Liver (tissue), 9 donors: ENCODE results near the gene CTSE. TPM values are rescaled to one million over a fixed set of nuclear protein-coding genes. Genes with fewer than 3 reads are reported as not detected.
"Not testable (repeated sequence)": the region's sequence is repeated elsewhere in the genome, so short reads cannot be mapped to it uniquely, and the experiment has no call there.

Source experiments
- DNase-seq: peaks from one replicate; pipeline ENCODE4 v3.0.0-alpha.2; 2017; ENCODE audit warnings: low spot score
- H3K27ac ChIP-seq, 2 donors: one replicate each; pipeline ENCODE4 v1.7.0; 2013; ENCODE audit warnings: inconsistent platforms in 2 of 2, low read length in 2 of 2, control low read depth in 1 of 2, low read depth in 1 of 2, mild to moderate bottlenecking in 1 of 2
- H3K27me3 ChIP-seq, 4 donors: one replicate each; pipeline versions ENCODE4 v1.6.1 to v1.7.0; 2013; ENCODE audit warnings: low read length in 3 of 4, inconsistent platforms in 1 of 4, mild to moderate bottlenecking in 1 of 4, moderate library complexity in 1 of 4; ENCODE audit not compliant: control insufficient read depth in 4 of 4, insufficient read depth in 4 of 4
- H3K36me3 ChIP-seq, 4 donors: one replicate each; pipeline versions ENCODE4 v1.6.1 to v1.7.0; 2013; ENCODE audit warnings: low read length in 3 of 4, mild to moderate bottlenecking in 3 of 4, low read depth in 1 of 4, moderate library complexity in 1 of 4; ENCODE audit not compliant: control insufficient read depth in 4 of 4, insufficient read depth in 3 of 4
- H3K4me1 ChIP-seq, 4 donors: one replicate each; pipeline versions ENCODE4 v1.6.1 to v1.7.0; 2013; ENCODE audit warnings: low read length in 3 of 4, mild to moderate bottlenecking in 3 of 4, moderate library complexity in 1 of 4; ENCODE audit not compliant: control insufficient read depth in 4 of 4, insufficient read depth in 4 of 4
- H3K4me3 ChIP-seq, 3 donors: one replicate each; pipeline versions ENCODE4 v1.6.1 to v1.7.0; 2013; ENCODE audit warnings: low read length in 3 of 3, control low read depth in 1 of 3, low read depth in 1 of 3, mild to moderate bottlenecking in 1 of 3
- H3K9ac ChIP-seq, 2 donors: one replicate each; pipeline ENCODE4 v1.7.0; 2013; ENCODE audit warnings: low read length in 2 of 2, mild to moderate bottlenecking in 2 of 2, moderate library complexity in 2 of 2, control low read depth in 1 of 2, low read depth in 1 of 2
- H3K9me3 ChIP-seq, 4 donors: one replicate each; pipeline versions ENCODE4 v1.6.1 to v1.7.0; 2013; ENCODE audit warnings: low read length in 3 of 4; ENCODE audit not compliant: control insufficient read depth in 4 of 4
- HNF4A ChIP-seq, 2 donors: conservative IDR thresholded peaks; 2 replicates each; pipeline ENCODE4 v1.6.1; 2016; ENCODE audit warnings: antibody characterized with exemption in 2 of 2, mild to moderate bottlenecking in 2 of 2
- YY1 ChIP-seq: IDR thresholded peaks from 2 replicates; pipeline ENCODE4 v1.6.1; 2016; ENCODE audit warnings: antibody characterized with exemption, mild to moderate bottlenecking
- WGBS: extraction: QIAGEN DNeasy Blood & Tissue Kit; methylation state at CpG from one replicate; pipeline ENCODE4 v1.1.7; 2013; 5-methylcytosine and 5-hydroxymethylcytosine counted together
- polyA plus RNA-seq, 2 donors: library from polyadenylated mRNA; stranded (reverse) in 1 of 2; unstranded in 1 of 2; fragments of 200-250 nt in 1 of 2; fragments of >200 nt in 1 of 2; fragmentation: Nextera tagmentation in 1 of 2; extraction: Ambion mirVana in 1 of 2; gene quantifications; one replicate each; pipeline versions ENCODE4 v1.2.1 to v1.2.3, GENCODE V29; 2013 to 2015
- total RNA-seq, 2 donors: library from RNA; depleted of rRNA; stranded (reverse); fragments of >200 nt; gene quantifications; one replicate each; pipeline ENCODE4 v1.2.3, GENCODE V29; 2014
- TF ChIP-seq, protein P1 (sequence below): IDR thresholded peaks from 2 replicates; pipeline ENCODE4 v1.6.1; 2016; ENCODE audit warnings: antibody characterized with exemption
- donor health status: healthy.
- donor health status: healthy.
- donor health status: healthy.
- donor health status: healthy.
- donor health status: healthy.

The CTSE gene
- total and polyA plus RNA-seq, 4 donors, result under 0.01 to 32.8 (median 0.06) TPM

DNA sequence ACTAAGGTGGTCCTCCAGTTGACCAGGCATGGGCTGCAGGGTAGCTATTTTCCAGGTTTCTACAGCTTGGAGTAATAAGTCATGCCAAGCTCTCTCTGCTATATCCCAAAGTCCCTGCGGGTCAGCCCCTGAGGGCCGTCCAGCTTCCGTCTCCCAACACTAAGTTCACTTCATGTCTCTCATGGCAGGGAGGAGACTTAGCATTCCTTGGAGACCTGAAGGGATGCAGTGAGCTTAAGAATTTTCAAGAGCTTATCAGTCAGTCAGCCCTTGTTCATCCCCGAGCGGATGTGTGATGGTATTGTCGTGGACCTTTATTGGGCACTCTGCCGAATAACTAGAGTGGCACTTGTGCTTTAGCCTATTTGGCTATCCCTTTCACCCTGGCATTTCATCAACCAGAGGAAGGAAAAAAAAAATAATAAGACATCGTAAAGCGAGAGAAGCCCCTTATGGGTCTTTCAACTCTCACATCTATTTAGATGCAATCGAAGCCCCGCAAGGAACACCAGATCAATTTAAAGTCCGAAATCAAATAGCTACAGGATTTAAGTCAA lies 31.5 kb upstream of the CTSE start:
- not testable (repeated sequence) for H3K27me3 ChIP-seq, DNase-seq, H3K4me3 ChIP-seq, H3K9ac ChIP-seq, H3K9me3 ChIP-seq, H3K36me3 ChIP-seq
- TF ChIP-seq, protein P1, sequence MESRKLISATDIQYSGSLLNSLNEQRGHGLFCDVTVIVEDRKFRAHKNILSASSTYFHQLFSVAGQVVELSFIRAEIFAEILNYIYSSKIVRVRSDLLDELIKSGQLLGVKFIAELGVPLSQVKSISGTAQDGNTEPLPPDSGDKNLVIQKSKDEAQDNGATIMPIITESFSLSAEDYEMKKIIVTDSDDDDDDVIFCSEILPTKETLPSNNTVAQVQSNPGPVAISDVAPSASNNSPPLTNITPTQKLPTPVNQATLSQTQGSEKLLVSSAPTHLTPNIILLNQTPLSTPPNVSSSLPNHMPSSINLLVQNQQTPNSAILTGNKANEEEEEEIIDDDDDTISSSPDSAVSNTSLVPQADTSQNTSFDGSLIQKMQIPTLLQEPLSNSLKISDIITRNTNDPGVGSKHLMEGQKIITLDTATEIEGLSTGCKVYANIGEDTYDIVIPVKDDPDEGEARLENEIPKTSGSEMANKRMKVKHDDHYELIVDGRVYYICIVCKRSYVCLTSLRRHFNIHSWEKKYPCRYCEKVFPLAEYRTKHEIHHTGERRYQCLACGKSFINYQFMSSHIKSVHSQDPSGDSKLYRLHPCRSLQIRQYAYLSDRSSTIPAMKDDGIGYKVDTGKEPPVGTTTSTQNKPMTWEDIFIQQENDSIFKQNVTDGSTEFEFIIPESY, result peak; percentile 19
- H3K4me1 ChIP-seq, result peaks cover 0 to 30% (median 24%) of the 10 kb centered on the region in 4 donors
- 62% methylated on average over 12 of the region's 12 CpGs for WGBS
- peak overlapping the region; percentile 54 to 74 for H3K27ac ChIP-seq

DNA sequence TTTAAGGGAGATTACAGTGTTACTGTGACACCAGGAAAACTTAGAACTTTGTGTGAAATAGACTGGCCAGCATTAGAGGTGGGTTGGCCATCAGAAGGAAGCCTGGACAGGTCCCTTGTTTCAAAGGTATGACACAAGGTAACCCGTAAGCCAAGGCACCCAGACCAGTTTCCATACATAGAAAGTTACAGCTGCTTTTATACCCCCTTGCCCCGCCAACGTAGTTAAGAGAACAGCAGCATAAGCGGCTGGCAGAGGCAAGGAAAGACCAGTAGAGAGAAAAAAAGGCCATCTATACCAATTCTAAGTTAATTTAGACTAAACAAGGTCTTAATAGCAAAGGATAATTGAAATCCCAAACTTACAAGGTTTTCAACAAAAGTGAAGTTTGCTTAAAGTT lies 29.9 kb upstream of the CTSE start:
- Histone ChIP-seq H3K4me3 (peak overlapping the region in 1 of 3 donors; percentile 52), H3K4me1 (peaks cover 0 to 36% (median 27%) of the 10 kb centered on the region in 4 donors), H3K9ac (peak overlapping the region in 1 of 2 donors; percentile 56), H3K27ac (peak overlapping the region; percentile 83 to 97)
- H3K27me3 ChIP-seq, H3K36me3 ChIP-seq, H3K9me3 ChIP-seq, DNase-seq: not testable (repeated sequence)
- WGBS, result 87% methylated on average over 4 of the region's 4 CpGs

DNA sequence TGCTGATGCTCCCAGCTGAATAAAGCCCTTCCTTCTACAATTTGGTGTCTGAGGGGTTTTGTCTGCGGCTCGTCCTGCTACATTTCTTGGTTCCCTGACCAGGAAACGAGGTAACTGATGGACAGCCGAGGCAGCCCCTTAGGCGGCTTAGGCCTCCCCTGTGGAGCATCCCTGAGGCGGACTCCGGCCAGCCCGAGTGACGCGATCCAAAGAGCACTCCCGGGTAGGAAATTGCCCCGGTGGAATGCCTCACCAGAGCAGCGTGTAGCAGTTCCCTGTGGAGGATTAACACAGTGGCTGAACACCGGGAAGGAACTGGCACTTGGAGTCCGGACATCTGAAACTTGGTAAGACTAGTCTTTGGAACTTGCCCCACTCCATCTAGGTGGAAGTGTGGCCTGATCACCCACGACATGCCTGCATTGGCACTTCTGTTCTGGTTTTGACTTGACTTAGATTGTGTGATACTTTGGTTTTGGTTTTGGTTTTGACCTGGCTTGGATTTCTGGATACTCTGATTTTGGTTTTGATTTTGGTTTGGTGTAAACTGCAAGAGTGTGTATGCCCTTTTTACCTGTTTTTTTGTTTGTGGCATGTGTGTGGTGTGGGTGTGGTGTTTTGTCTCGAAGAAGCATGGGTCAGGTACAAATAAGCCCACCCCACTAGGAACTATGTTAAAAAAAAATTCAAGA lies 29.4 kb upstream of the CTSE start, which contains the start of gene RHEX:
RHEX (plus strand) TSS at position 255 of the 692 bp plus-strand sequence. CDS start 44,656 bp downstream, outside the sequence.
- H3K36me3 ChIP-seq, H3K27me3 ChIP-seq, H3K9me3 ChIP-seq: not testable (repeated sequence)
- peak; percentile 54 for DNase-seq
- WGBS, result 68% methylated on average over 17 of the region's 17 CpGs
- TF ChIP-seq HNF4A (conservative IDR thresholded peaks at IDR 0.05) (peak in 1 of 2 donors; percentile 44), YY1 (peak; percentile 23)
- H3K27ac ChIP-seq, result peak within 1 kb of the TSS; percentile 83 to 97
- H3K9ac ChIP-seq, result peak within 1 kb of the TSS in 1 of 2 donors; percentile 56
- peak within 1 kb of the TSS; percentile 29 to 58 (median 52) for H3K4me3 ChIP-seq
- H3K4me1 ChIP-seq, result peaks cover 0 to 39% (median 31%) of the 10 kb centered on the region in 4 donors

DNA sequence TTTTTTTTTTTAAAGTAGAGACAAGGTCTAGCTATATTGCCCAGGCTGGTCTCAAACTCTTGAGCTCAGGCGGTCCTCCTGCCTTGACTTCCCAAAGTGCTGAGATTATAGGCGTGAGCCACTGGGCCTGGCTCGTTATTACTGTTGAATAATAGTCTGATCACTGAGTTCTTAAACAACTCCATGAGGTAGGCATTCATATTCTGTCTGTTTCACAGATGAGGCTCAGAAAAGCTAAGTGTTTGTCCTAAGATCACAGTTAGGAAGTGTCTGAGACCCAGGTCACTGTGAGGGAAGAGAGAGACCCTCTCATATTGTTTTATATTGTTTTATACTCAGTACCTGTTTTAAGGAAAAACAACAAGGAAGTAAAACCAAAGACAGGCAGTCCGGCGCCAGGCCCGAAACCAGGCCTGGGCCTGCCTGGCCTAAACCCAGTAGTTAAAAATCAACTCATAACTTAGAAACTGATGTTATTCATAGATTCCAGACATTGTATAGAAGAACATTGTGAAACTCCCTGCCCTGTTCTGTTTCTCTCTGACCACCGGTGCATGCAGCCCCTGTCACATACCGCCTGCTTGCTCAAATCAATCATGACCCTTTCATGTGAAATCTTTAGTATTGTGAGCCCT lies 28.7 kb upstream of the CTSE start:
- not testable (repeated sequence) for H3K27me3 ChIP-seq, H3K4me3 ChIP-seq, H3K9me3 ChIP-seq, DNase-seq, H3K9ac ChIP-seq, H3K36me3 ChIP-seq
- Histone ChIP-seq H3K4me1 (peaks cover 0 to 39% (median 31%) of the 10 kb centered on the region in 4 donors), H3K27ac (peak overlapping the region; percentile 83 to 97)
- 95% methylated on average over 6 of the region's 8 CpGs for WGBS
